H9 (cell line): ENCODE measurements around the gene TMEM178B. TPM values are rescaled to one million over a fixed set of nuclear protein-coding genes. Genes with fewer than 3 reads are reported as not detected.
"Not testable (repeated sequence)": the region's sequence is repeated elsewhere in the genome, so short reads cannot be mapped to it uniquely, and the experiment has no call there.

Experiments used
- DNase-seq: peaks from one replicate; pipeline ENCODE4 v3.0.0-alpha.2; 2017
- H2AFZ ChIP-seq: one replicate; pipeline ENCODE4 v1.6.1; 2013; ENCODE audit warnings: mild to moderate bottlenecking, low read length, control low read depth, moderate library complexity
- H2AK5ac ChIP-seq: 2 replicates; pipeline ENCODE4 v1.6.1; 2013; ENCODE audit warnings: low read length, control low read depth, mixed read lengths; ENCODE audit not compliant: insufficient read length
- H2BK120ac ChIP-seq: one replicate; pipeline ENCODE4 v1.6.1; 2013; ENCODE audit warnings: low read depth, mild to moderate bottlenecking, low read length, control low read depth, inconsistent platforms; ENCODE audit not compliant: poor library complexity, severe bottlenecking
- H2BK12ac ChIP-seq: 2 replicates; pipeline ENCODE4 v1.6.1; 2013; ENCODE audit warnings: low read length, control low read depth, mixed read lengths, low read depth; ENCODE audit not compliant: insufficient read length
- H2BK15ac ChIP-seq: 2 replicates; pipeline ENCODE4 v1.6.1; 2013; ENCODE audit warnings: low read depth, low read length, control low read depth
- H2BK20ac ChIP-seq: one replicate; pipeline ENCODE4 v1.6.1; 2013; ENCODE audit warnings: low read depth, mild to moderate bottlenecking, low read length, control low read depth, inconsistent platforms; ENCODE audit not compliant: poor library complexity, severe bottlenecking
- H2BK5ac ChIP-seq: 2 replicates; pipeline ENCODE4 v1.6.1; 2013; ENCODE audit warnings: low read length, control low read depth, mixed read lengths; ENCODE audit not compliant: insufficient read length
- H3K14ac ChIP-seq: 2 replicates; pipeline ENCODE4 v1.6.1; 2013; ENCODE audit warnings: low read length, control low read depth; ENCODE audit not compliant: insufficient read depth
- H3K18ac ChIP-seq: 2 replicates; pipeline ENCODE4 v1.6.1; 2013; ENCODE audit warnings: low read depth, mild to moderate bottlenecking, mixed read lengths, low read length, control low read depth; ENCODE audit not compliant: insufficient read length
- H3K23ac ChIP-seq: 2 replicates; pipeline ENCODE4 v1.6.1; 2013; ENCODE audit warnings: low read length, control low read depth, mixed read lengths, low read depth; ENCODE audit not compliant: insufficient read length
- H3K23me2 ChIP-seq: 2 replicates; pipeline ENCODE4 v1.6.1; 2013; ENCODE audit warnings: low read depth, mild to moderate bottlenecking, mixed read lengths, low read length, control low read depth; ENCODE audit not compliant: insufficient read length, poor library complexity, severe bottlenecking
- H3K27ac ChIP-seq: 2 replicates; pipeline ENCODE4 v1.5.1; 2013; ENCODE audit warnings: low read length, control low read depth, mixed read lengths, low read depth; ENCODE audit not compliant: insufficient read length
- H3K27me3 ChIP-seq: 2 replicates; pipeline ENCODE4 v1.6.1; 2013; ENCODE audit warnings: low read length, control low read depth, inconsistent platforms; ENCODE audit not compliant: insufficient read depth
- H3K4ac ChIP-seq: 2 replicates; pipeline ENCODE4 v1.6.1; 2013; ENCODE audit warnings: low read depth, mild to moderate bottlenecking, control low read depth, inconsistent platforms, low read length, moderate library complexity
- H3K4me1 ChIP-seq: 2 replicates; pipeline ENCODE4 v1.6.1; 2013; ENCODE audit warnings: low read length, control low read depth, inconsistent platforms; ENCODE audit not compliant: insufficient read depth
- H3K4me2 ChIP-seq: 2 replicates; pipeline ENCODE4 v1.6.1; 2013; ENCODE audit warnings: low read length, control low read depth, mixed read lengths; ENCODE audit not compliant: insufficient read length, insufficient read depth
- H3K56ac ChIP-seq: 2 replicates; pipeline ENCODE4 v1.6.1; 2013; ENCODE audit warnings: low read depth, mild to moderate bottlenecking, mixed read lengths, low read length, control low read depth; ENCODE audit not compliant: insufficient read length
- H3K79me1 ChIP-seq: 2 replicates; pipeline ENCODE4 v1.6.1; 2013; ENCODE audit warnings: low read depth, mild to moderate bottlenecking, moderate library complexity, low read length, control low read depth, inconsistent platforms; ENCODE audit not compliant: insufficient read depth, poor library complexity, severe bottlenecking
- H3K79me2 ChIP-seq: 2 replicates; pipeline ENCODE4 v1.6.1; 2013; ENCODE audit warnings: low read length, control low read depth, inconsistent platforms; ENCODE audit not compliant: insufficient read depth
- H3K9ac ChIP-seq: 2 replicates; pipeline ENCODE4 v1.6.1; 2013; ENCODE audit warnings: low read length, control low read depth, mixed read lengths; ENCODE audit not compliant: insufficient read length; ENCODE audit errors: extremely low read depth
- H3K9me3 ChIP-seq: one replicate; pipeline ENCODE4 v1.6.1; 2013; ENCODE audit warnings: low read depth, low read length, inconsistent platforms; ENCODE audit not compliant: control insufficient read depth
- H3T11ph ChIP-seq: one replicate; pipeline ENCODE4 v1.6.1; 2013; ENCODE audit warnings: mild to moderate bottlenecking, low read length, control low read depth, inconsistent platforms
- H4K20me1 ChIP-seq: one replicate; pipeline ENCODE4 v1.6.1; 2013; ENCODE audit not compliant: control insufficient read depth, insufficient read length, insufficient read depth
- H4K5ac ChIP-seq: 2 replicates; pipeline ENCODE4 v1.6.1; 2013; ENCODE audit warnings: low read depth, mild to moderate bottlenecking, mixed read lengths, low read length, control low read depth; ENCODE audit not compliant: insufficient read length
- H4K8ac ChIP-seq: replicated peaks from 2 replicates; pipeline ENCODE4 v1.6.1; 2013; ENCODE audit warnings: low read length, control low read depth, mixed read lengths, low read depth; ENCODE audit not compliant: insufficient read length
- H4K91ac ChIP-seq: 2 replicates; pipeline ENCODE4 v1.6.1; 2013; ENCODE audit warnings: low read depth, mild to moderate bottlenecking, moderate library complexity, mixed read lengths, low read length, control low read depth; ENCODE audit not compliant: insufficient read length
- H3K27ac Mint-ChIP-seq, 3 experiments: 2 replicates in 2 of 3; 3 replicates in 1 of 3; pipeline ENCODE4 v1.8.0; 2020 to 2021; ENCODE audit warnings: mixed read lengths in 3 of 3, mild to moderate bottlenecking in 1 of 3, moderate library complexity in 1 of 3
- H3K27me3 Mint-ChIP-seq: 2 replicates; pipeline ENCODE4 v1.8.0; 2021; ENCODE audit warnings: low read depth, mild to moderate bottlenecking, moderate library complexity, mixed read lengths
- H3K36me3 Mint-ChIP-seq, 3 experiments: 2 replicates in 2 of 3; 3 replicates in 1 of 3; pipeline ENCODE4 v1.8.0; 2020 to 2021; ENCODE audit warnings: low read depth in 3 of 3, mixed read lengths in 3 of 3; ENCODE audit not compliant: insufficient read depth in 1 of 3
- H3K4me1 Mint-ChIP-seq, 2 experiments: 2 replicates each; pipeline ENCODE4 v1.8.0; 2020; ENCODE audit warnings: mixed read lengths in 2 of 2
- H3K4me3 Mint-ChIP-seq, 2 experiments: 2 replicates in 1 of 2; 3 replicates in 1 of 2; pipeline ENCODE4 v1.8.0; 2020 to 2021; ENCODE audit warnings: mild to moderate bottlenecking in 2 of 2, mixed read lengths in 2 of 2, moderate library complexity in 1 of 2
- H3K9me3 Mint-ChIP-seq, 2 experiments: 2 replicates in 1 of 2; 3 replicates in 1 of 2; pipeline ENCODE4 v1.8.0; 2020; ENCODE audit warnings: mild to moderate bottlenecking in 2 of 2, mixed read lengths in 2 of 2, moderate library complexity in 1 of 2
- CTCF ChIP-seq: fragments of 200-600 bp; sonication (generic); conservative IDR thresholded peaks from 3 replicates; pipeline ENCODE4 v1.8.0; 2021; ENCODE audit warnings: antibody characterized with exemption, mild to moderate bottlenecking
- WGBS: extraction: QIAGEN DNeasy Blood & Tissue Kit; methylation state at CpG from one replicate; pipeline ENCODE4 v1.1.7; 2013; ENCODE audit warnings: missing lambda C conversion rate, low lambda C conversion rate, mixed read lengths; ENCODE audit not compliant: insufficient read length; ENCODE audit errors: extremely low coverage; 5-methylcytosine and 5-hydroxymethylcytosine counted together
- total RNA-seq: library from RNA; stranded (reverse); gene quantifications from 2 replicates; pipeline ENCODE4 v1.2.1, GENCODE V29; 2021

TMEM178B gene
- total RNA-seq, 1 experiment from 2014 or later, result 11.3 TPM

- H4K5ac ChIP-seq, result no peak overlapping the region
- H4K20me1 ChIP-seq, result no peaks in the 10 kb centered on the region
- H3K79me2 ChIP-seq, result peaks cover 2% of the 10 kb centered on the region; the same call in 1 of the 2 replicates
- no peak overlapping the region for H2BK12ac ChIP-seq
- no peak overlapping the region for H2AFZ ChIP-seq
- H2AK5ac ChIP-seq, result no peak overlapping the region
- no peaks in the 10 kb centered on the region; the same call in 1 of the 2 replicates for H3K4me1 ChIP-seq
- peaks cover 13 to 17% of the 10 kb centered on the region in 2 experiments for H3K4me1 Mint-ChIP-seq
- no peak overlapping the region for H2BK120ac ChIP-seq
- H2BK20ac ChIP-seq, result no peak overlapping the region
- no peak overlapping the region for H3K23ac ChIP-seq
- H3K79me1 ChIP-seq, result no peaks in the 10 kb centered on the region
- H2BK5ac ChIP-seq, result no peak overlapping the region
- H3K9ac ChIP-seq, result no peak overlapping the region
- no peak overlapping the region for H3K4me2 ChIP-seq
- H3T11ph ChIP-seq, result no peak overlapping the region
- no peak overlapping the region for H3K14ac ChIP-seq
- H3K27me3 ChIP-seq, result no peaks in the 10 kb centered on the region
- WGBS, result no CpG with 5 or more reads among the region's 3 CpGs
- H4K91ac ChIP-seq, result no peak overlapping the region
- peaks cover 3 to 6% of the 10 kb centered on the region in 2 experiments; a peak in 3 of 5 replicates for H3K9me3 Mint-ChIP-seq
- H3K23me2 ChIP-seq, result no peaks in the 10 kb centered on the region
- no peak overlapping the region for H4K8ac ChIP-seq
- H3K18ac ChIP-seq, result no peak overlapping the region
- H3K27ac ChIP-seq, result no peak overlapping the region
- no peaks in the 10 kb centered on the region for H3K27me3 Mint-ChIP-seq
- peaks cover 2 to 3% (median 3%) of the 10 kb centered on the region in 3 experiments; a peak in 3 of 7 replicates for H3K36me3 Mint-ChIP-seq
- no peak overlapping the region for H3K56ac ChIP-seq
- H3K4ac ChIP-seq, result no peak overlapping the region
- H3K9me3 ChIP-seq, result no peaks in the 10 kb centered on the region
- H2BK15ac ChIP-seq, result no peak overlapping the region
- no peak overlapping the region for H3K27ac Mint-ChIP-seq
- no peak for TF ChIP-seq CTCF
- H3K4me3 Mint-ChIP-seq, result no peak overlapping the region
- no peak for DNase-seq
These were observed 42.1 kb downstream of the TMEM178B start for GRCh38 chr7:141115965-141116364.

- H3K56ac ChIP-seq, H3K4ac ChIP-seq, H3K9ac ChIP-seq, H3K9me3 ChIP-seq, H3K79me2 ChIP-seq, H3K23ac ChIP-seq, H3K4me3 Mint-ChIP-seq, H2BK120ac ChIP-seq, H2BK20ac ChIP-seq, H3K14ac ChIP-seq, H3K9me3 Mint-ChIP-seq, H3K27me3 Mint-ChIP-seq, H4K91ac ChIP-seq, H2AFZ ChIP-seq, H4K20me1 ChIP-seq, H3K36me3 Mint-ChIP-seq, H2BK15ac ChIP-seq, H2BK5ac ChIP-seq, H4K5ac ChIP-seq, H3K79me1 ChIP-seq, DNase-seq, H3K4me2 ChIP-seq, H3K27ac ChIP-seq, H3T11ph ChIP-seq, H3K23me2 ChIP-seq, H2AK5ac ChIP-seq, H3K27ac Mint-ChIP-seq, H3K18ac ChIP-seq, H3K27me3 ChIP-seq, H4K8ac ChIP-seq, H2BK12ac ChIP-seq, H3K4me1 ChIP-seq: not testable (repeated sequence)
- no CpG with 5 or more reads among the region's 2 CpGs for WGBS
- H3K4me1 Mint-ChIP-seq, result peaks cover 19 to 24% of the 10 kb centered on the region in 2 experiments
These were observed 42.8 kb downstream of the TMEM178B start for GRCh38 chr7:141116661-141117060.
